Peyer's patch (tissue), 4 donors: ENCODE data around the gene ZNF143.

Experiments
- CTCF ChIP-seq, 6 experiments: fragments of 450-650 bp in 4 of 6; fragments of 200-600 bp in 2 of 6; sonication (generic) in 1 of 6; IDR thresholded peaks; one replicate each; pipeline ENCODE4 v1.5.1; 2017 to 2019; ENCODE audit warnings: antibody characterized with exemption in 6 of 6, mild to moderate bottlenecking in 3 of 6, moderate library complexity in 1 of 6
- POLR2A ChIP-seq, 2 donors: fragments of 450-650 bp; IDR thresholded peaks; one replicate each; pipeline ENCODE4 v1.5.1; 2017; ENCODE audit warnings: antibody characterized with exemption in 2 of 2, mild to moderate bottlenecking in 2 of 2, moderate library complexity in 2 of 2

DNA sequence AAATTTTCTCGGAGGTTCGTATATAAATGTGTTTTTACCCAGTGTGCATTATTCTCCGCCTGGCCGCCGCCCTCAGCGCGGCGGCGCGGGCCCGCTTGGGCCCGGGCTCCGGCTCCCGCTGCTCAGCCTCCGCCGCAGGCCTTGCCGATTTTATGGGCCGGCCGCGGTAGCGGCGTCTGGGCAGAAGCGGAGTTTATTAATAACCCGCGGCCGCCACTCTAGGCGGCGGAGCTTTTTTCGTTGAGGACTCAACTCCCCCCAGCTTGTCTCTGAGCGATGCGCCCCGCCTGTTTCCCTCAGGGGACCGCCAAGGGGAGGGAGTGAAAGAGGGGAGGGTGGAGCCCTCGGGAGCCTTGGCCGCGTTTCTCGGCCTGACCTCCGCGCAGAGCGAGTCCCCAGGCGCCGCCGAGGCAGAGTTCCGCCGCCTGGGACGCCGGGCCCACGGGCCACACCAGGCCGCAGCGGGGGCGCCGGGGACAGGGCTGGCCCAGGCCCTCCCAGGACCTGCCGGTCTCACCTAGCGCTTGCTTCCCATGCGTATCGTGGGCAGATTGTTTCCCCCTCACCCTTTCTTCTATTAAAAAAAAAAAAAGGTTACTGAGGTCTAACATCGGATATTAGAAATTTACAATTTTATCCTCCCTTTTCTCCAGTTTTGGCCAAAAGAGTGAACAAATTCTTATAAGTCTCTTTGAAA is 399 bp downstream of the ZNF143 start:
- TF ChIP-seq CTCF (IDR thresholded peaks at IDR 0.05): no peak
- TF ChIP-seq POLR2A (IDR thresholded peaks at IDR 0.05): peak; percentile 95 to 97
